Measurements from ENCODE around the gene PRR35. TPM values are rescaled to one million over a fixed set of nuclear protein-coding genes. Genes with fewer than 3 reads are reported as not detected.

The PRR35 gene
- polyA plus RNA-seq, 1 experiment: not detected

DNA sequence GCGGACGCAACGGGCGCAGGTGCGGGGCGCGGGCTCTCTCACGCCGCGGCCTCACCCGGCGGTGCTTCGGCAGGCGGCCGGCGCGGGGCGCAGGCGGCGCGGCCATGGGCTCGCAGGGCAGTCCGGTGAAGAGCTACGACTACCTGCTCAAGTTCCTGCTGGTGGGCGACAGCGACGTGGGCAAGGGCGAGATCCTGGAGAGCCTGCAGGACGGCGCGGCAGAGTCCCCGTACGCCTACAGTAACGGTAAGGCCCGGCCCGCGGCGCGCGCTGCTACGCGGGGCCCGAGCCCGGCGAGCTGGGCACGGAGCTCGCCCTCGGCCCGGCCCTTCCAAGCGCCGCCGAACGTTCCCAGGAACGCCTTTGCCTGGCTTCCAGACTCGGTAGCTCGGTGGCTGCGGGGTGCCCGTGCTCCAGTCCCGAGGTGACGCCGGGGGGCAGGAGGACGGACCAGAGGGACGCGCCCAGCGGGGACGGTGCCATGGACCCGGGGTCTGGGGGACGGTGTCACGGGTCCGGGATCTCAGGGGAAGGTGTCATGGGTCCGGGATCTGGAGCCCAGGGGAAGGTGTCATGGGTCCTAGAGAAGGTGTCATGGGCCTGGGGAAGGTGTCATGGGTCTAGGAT, 30.1 kb downstream of the PRR35 start:
- DNase-seq (ENCODE audit: low read depth, low spot score): no peak
- CTCF ChIA-PET: no interaction called here
- H3K27ac ChIP-seq (ENCODE audit: low read depth, low read length): no peak overlapping the region

DNA sequence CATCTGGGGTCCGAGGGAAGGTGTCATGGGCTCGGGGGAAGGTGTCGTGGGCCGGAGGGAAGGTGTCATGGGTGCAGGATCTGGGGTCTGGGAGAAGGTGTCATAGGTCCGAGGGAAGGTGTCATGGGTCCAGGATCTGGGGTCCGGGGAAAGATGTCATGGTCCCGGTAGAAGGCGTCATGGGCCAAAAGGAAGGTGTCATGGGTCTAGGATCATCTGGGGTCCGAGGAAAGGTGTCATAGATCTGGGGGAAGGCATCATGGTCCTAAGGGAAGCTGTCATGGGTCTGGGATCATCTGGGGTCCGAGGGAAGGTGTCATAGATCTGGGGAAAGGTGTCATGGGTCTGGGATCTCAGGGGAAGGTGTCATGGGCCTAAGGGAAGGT, 30.6 kb downstream of the PRR35 start:
- ChIA-PET CTCF (no interaction called here), POLR2A (interaction anchor here (1.0 kb wide), 1 partner anchor 36 kb away, joined by 3 read pairs; no protein-coding TSS in a partner anchor)
- Histone ChIP-seq H3K27ac (ENCODE audit: low read depth, low read length) (no peak overlapping the region), H3K4me3 (ENCODE audit: low read depth, low read length) (peak overlapping the region; percentile 88), H3K9me3 (ENCODE audit: control insufficient read depth, insufficient read depth, low read length) (no peaks in the 10 kb centered on the region; the same call in 1 of the 2 replicates), H3K27me3 (ENCODE audit: control insufficient read depth, insufficient read depth, low read length) (no peaks in the 10 kb centered on the region)
- no peak for DNase-seq (ENCODE audit: low read depth, low spot score)
- TF ChIP-seq, protein P1, sequence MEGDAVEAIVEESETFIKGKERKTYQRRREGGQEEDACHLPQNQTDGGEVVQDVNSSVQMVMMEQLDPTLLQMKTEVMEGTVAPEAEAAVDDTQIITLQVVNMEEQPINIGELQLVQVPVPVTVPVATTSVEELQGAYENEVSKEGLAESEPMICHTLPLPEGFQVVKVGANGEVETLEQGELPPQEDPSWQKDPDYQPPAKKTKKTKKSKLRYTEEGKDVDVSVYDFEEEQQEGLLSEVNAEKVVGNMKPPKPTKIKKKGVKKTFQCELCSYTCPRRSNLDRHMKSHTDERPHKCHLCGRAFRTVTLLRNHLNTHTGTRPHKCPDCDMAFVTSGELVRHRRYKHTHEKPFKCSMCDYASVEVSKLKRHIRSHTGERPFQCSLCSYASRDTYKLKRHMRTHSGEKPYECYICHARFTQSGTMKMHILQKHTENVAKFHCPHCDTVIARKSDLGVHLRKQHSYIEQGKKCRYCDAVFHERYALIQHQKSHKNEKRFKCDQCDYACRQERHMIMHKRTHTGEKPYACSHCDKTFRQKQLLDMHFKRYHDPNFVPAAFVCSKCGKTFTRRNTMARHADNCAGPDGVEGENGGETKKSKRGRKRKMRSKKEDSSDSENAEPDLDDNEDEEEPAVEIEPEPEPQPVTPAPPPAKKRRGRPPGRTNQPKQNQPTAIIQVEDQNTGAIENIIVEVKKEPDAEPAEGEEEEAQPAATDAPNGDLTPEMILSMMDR (IDR thresholded peaks at IDR 0.05; ENCODE audit: low read depth, low read length): no peak

More for the DNA sequence above, 30.1 kb downstream of the PRR35 start:
- TF ChIP-seq, protein P1 (IDR thresholded peaks at IDR 0.05; ENCODE audit: low read depth, low read length): no peak
- H3K27me3 ChIP-seq (ENCODE audit: control insufficient read depth, insufficient read depth, low read length): no peaks in the 10 kb centered on the region
- H3K9me3 ChIP-seq (ENCODE audit: control insufficient read depth, insufficient read depth, low read length): no peaks in the 10 kb centered on the region; the same call in 1 of the 2 replicates
- POLR2A ChIA-PET: interaction anchor here (1.0 kb wide), 1 partner anchor 37 kb away, joined by 3 read pairs; no protein-coding TSS in a partner anchor
- peak overlapping the region; percentile 88 for H3K4me3 ChIP-seq (ENCODE audit: low read depth, low read length)

DNA sequence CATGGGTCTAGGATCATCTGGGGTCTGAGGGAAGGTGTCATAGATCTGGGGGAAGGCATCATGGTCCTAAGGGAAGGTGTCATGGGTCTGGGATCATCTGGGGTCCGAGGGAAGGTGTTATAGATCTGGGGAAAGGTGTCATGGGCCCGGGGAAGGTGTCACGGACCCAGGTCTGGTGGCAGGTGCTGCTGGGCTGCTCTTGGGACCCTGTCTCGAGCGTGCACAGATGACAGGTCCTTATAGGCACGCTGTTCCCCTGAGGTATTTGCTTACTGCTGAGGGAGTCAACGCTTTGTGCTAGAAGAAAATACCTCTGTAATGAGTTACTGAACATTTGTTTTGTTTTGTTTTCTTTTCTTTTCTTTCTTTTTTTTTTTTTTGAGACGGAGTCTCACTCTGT, 31.0 kb downstream of the PRR35 start:
- no peak overlapping the region for H3K27ac ChIP-seq (ENCODE audit: low read depth, low read length)
- ChIA-PET POLR2A (interaction anchor here (0.7 kb wide), 1 partner anchor 11 kb away, joined by 4 read pairs; no protein-coding TSS in a partner anchor), CTCF (no interaction called here)
- DNase-seq (ENCODE audit: low read depth, low spot score): no peak
- no peaks in the 10 kb centered on the region; the same call in 1 of the 2 replicates for H3K9me3 ChIP-seq (ENCODE audit: control insufficient read depth, insufficient read depth, low read length)
- H3K27me3 ChIP-seq (ENCODE audit: control insufficient read depth, insufficient read depth, low read length): no peaks in the 10 kb centered on the region
- TF ChIP-seq, protein P1 (IDR thresholded peaks at IDR 0.05; ENCODE audit: low read depth, low read length): no peak
- peak overlapping the region; percentile 88 for H3K4me3 ChIP-seq (ENCODE audit: low read depth, low read length)

DNA sequence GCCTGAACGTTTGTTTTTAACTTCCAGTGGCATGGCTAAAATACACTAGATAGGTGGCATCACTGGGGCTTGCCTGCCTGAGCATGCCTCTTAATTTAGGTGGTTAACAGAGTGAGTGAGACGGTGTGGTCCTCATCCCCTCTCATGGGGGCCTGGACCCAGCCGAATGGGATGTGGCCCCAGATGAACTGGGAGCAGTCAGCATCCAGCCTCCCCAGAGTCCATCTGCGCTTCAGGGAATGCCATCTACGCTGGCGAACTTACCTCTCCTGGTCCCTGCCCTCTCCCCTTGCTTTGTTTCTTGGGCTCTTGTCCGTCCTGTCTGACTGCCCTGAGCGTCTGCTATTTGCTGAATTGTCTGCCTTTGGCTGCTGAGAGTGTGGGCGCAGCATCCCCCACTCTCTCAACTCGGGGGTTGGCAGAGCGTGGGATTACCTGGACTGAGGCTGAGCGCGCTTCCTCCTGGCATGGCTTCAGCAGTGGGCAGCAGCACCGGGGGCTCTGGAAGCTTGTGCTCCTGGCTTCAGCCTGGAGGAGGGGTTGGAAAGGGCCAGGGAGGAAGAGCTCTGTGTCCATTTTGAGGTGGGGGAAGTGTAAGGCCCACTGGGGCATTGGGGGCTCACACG, 31.8 kb downstream of the PRR35 start:
- TF ChIP-seq, protein P1 (IDR thresholded peaks at IDR 0.05; ENCODE audit: low read depth, low read length): no peak
- H3K27me3 ChIP-seq (ENCODE audit: control insufficient read depth, insufficient read depth, low read length): no peaks in the 10 kb centered on the region
- POLR2A ChIA-PET: interaction anchor here (0.7 kb wide), 1 partner anchor 10 kb away, joined by 4 read pairs; no protein-coding TSS in a partner anchor
- H3K27ac ChIP-seq (ENCODE audit: low read depth, low read length): no peak overlapping the region
- CTCF ChIA-PET: no interaction called here
- DNase-seq (ENCODE audit: low read depth, low spot score): no peak
- H3K4me3 ChIP-seq (ENCODE audit: low read depth, low read length): no peak overlapping the region
- no peaks in the 10 kb centered on the region; the same call in 1 of the 2 replicates for H3K9me3 ChIP-seq (ENCODE audit: control insufficient read depth, insufficient read depth, low read length)

Measured in AG04450 (cell line).